HG02623 (cell line): ENCODE results near the gene MEGF11.

Experiments used
- ATAC-seq: cut with Tn5 transposase; IDR thresholded peaks from one replicate; pipeline ENCODE4 v1.9.1; 2021; ENCODE audit warnings: moderate library complexity; ENCODE audit not compliant: unreplicated experiment

The MEGF11 gene

GRCh38 chr15:65926459-65926858, 327.1 kb downstream of the MEGF11 start:
- ATAC-seq, result no peak

GRCh38 chr15:65925338-65925737, 328.2 kb downstream of the MEGF11 start:
- no peak for ATAC-seq

- ATAC-seq, result no peak
Observed at GRCh38 chr15:65924004-65924403, 329.5 kb downstream of the MEGF11 start.

GRCh38 chr15:65923264-65923663, 330.3 kb downstream of the MEGF11 start:
- no peak for ATAC-seq

- no peak for ATAC-seq
Observed at GRCh38 chr15:65922621-65923020, 330.9 kb downstream of the MEGF11 start.

- no peak for ATAC-seq
Observed at GRCh38 chr15:65921780-65922179, 331.8 kb downstream of the MEGF11 start.

GRCh38 chr15:65920825-65921309, 332.7 kb downstream of the MEGF11 start:
- no peak for ATAC-seq

- no peak for ATAC-seq
Observed at GRCh38 chr15:65920121-65920520, 333.4 kb downstream of the MEGF11 start.

- ATAC-seq, result no peak
Observed at GRCh38 chr15:65919353-65919752, 334.2 kb downstream of the MEGF11 start.

GRCh38 chr15:65918945-65919344, 334.6 kb downstream of the MEGF11 start:
- ATAC-seq, result no peak

- no peak for ATAC-seq
Observed at GRCh38 chr15:65918357-65918920, 335.1 kb downstream of the MEGF11 start.

GRCh38 chr15:65917936-65918335, 335.6 kb downstream of the MEGF11 start:
- ATAC-seq, result no peak

GRCh38 chr15:65917407-65917756, 336.2 kb downstream of the MEGF11 start:
- no peak for ATAC-seq

- peak; percentile 61 for ATAC-seq
Observed at GRCh38 chr15:65916664-65917406, 336.7 kb downstream of the MEGF11 start.

- no peak for ATAC-seq
Observed at GRCh38 chr15:65916041-65916663, 337.4 kb downstream of the MEGF11 start.

GRCh38 chr15:65914981-65915925, 338.3 kb downstream of the MEGF11 start:
- ATAC-seq, result no peak

GRCh38 chr15:65914386-65914785, 339.2 kb downstream of the MEGF11 start:
- no peak for ATAC-seq

- no peak for ATAC-seq
Observed at GRCh38 chr15:65913631-65914199, 339.8 kb downstream of the MEGF11 start.

- ATAC-seq, result no peak
Observed at GRCh38 chr15:65912235-65912634, 341.3 kb downstream of the MEGF11 start.

GRCh38 chr15:65910341-65910740, 343.2 kb downstream of the MEGF11 start:
- no peak for ATAC-seq

- ATAC-seq, result no peak
Observed at GRCh38 chr15:65909831-65910230, 343.7 kb downstream of the MEGF11 start.
